GM12874 (cell line): ENCODE results near the gene SELENON.

Experiments used
- CTCF ChIP-seq: IDR thresholded peaks from 2 replicates; pipeline ENCODE4 v1.5.1; 2011; ENCODE audit warnings: low read depth, mild to moderate bottlenecking, control low read depth, low read length, moderate library complexity; ENCODE audit not compliant: insufficient read depth

Gene SELENON

GRCh38 chr1:25820247-25821111, 20.5 kb downstream of the SELENON start:
- TF ChIP-seq CTCF, result no peak

DNA sequence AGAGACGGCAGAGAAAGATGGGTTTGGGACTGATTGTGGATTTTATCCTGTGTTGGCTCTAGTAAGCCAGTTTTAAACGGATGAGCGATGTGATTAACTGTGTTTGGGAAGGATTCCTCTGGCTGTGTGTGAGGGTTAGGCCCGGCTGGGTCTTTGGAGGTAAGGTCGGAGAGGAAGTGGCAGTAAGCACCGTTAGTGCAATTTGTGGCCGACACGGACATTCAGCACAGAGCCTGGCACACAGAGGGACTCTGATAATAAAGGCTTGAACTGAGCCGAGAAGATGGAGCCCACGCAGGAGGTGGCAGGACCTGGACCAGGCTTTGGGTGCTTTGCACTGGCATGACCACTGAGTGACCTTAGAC, 21.1 kb downstream of the SELENON start:
- no peak for TF ChIP-seq CTCF

- TF ChIP-seq CTCF, result no peak
Measured at GRCh38 chr1:25821630-25822091, 21.7 kb downstream of the SELENON start.

GRCh38 chr1:25825605-25826004, 25.6 kb downstream of the SELENON start:
- no peak for TF ChIP-seq CTCF

GRCh38 chr1:25826571-25826970, 26.6 kb downstream of the SELENON start:
- TF ChIP-seq CTCF, result no peak

DNA sequence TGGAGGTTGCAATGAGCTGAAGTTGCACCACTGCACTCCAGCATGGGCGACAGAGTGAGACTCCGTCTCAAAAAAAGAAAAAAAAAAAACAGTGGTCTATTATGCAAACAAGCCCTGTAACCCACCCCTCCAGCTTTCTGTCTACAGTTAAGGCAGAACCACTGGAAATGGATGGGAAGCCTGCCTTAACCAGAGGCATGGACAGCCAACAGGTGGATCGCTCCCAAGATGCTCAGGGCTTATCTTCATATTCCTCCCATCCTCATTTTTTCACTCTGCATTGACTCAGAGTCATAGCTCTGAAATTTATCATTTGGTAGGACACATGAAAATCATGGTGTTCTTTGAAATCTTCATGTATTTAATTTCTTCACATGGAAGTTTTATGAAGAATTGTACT, 28.5 kb downstream of the SELENON start:
- no peak for TF ChIP-seq CTCF

DNA sequence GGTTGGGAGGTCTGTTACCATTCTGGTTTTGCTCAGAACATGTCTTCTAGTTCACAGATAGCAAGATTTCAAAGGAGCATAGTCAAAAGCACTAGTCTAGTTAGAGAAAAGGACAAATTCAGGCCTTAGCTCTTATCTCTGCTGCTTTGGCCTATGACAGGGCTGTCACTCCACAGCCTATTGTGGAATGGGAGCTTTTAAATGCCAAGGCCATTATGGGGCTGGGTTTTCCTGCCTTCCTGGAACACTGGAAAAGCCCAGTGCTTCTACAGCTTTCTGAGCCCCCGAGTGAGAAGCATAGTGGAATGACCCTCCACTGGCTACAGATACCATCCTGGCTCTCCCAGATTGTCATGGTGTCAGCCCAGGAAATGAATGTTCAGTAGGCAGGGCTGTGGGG, 29.1 kb downstream of the SELENON start:
- no peak for TF ChIP-seq CTCF
